Skin epidermis (tissue), 12 donors: Measurements from ENCODE around the gene KAT6B.

Experiments
- H3K27ac ChIP-seq, 21 experiments: fragments of 200-600 bp; sonication (generic) in 11 of 21; one replicate each; pipeline ENCODE4 v1.5.0; 2020; ENCODE audit warnings: mild to moderate bottlenecking in 3 of 21, inconsistent platforms in 2 of 21, moderate library complexity in 2 of 21
- H3K4me3 ChIP-seq, 7 experiments: fragments of 200-600 bp; sonication (generic) in 2 of 7; one replicate each; pipeline ENCODE4 v1.5.0; 2020; ENCODE audit warnings: inconsistent platforms in 2 of 7, mild to moderate bottlenecking in 2 of 7, moderate library complexity in 1 of 7

KAT6B gene

GRCh38 chr10:74994854-74995253 lies 168.5 kb downstream of the KAT6B start:
- H3K27ac ChIP-seq = no peak overlapping the region
- no peak overlapping the region for H3K4me3 ChIP-seq

DNA sequence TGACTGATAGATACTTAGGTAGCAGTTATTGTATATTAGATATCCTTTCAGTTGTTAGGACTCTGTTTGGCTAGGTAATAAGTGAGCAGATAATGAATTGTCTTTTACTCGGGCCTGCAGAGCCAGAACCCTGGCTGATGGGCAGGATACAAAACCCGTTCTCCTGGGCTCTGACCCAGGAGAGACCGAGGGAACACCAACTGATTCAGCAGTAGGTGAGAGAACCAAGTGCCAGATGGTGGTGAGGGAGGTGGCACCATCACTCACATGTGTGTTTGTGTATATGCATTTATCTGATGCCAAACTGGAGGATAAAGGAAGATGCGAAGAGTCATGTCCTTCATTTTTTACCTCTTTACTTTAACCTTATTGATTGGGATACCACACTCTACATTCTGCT lies 169.4 kb downstream of the KAT6B start:
- H3K27ac ChIP-seq = no peak overlapping the region
- H3K4me3 ChIP-seq = no peak overlapping the region

- H3K4me3 ChIP-seq = no peak overlapping the region
- H3K27ac ChIP-seq = no peak overlapping the region
Measured at GRCh38 chr10:74997163-74997562, 170.8 kb downstream of the KAT6B start.

DNA sequence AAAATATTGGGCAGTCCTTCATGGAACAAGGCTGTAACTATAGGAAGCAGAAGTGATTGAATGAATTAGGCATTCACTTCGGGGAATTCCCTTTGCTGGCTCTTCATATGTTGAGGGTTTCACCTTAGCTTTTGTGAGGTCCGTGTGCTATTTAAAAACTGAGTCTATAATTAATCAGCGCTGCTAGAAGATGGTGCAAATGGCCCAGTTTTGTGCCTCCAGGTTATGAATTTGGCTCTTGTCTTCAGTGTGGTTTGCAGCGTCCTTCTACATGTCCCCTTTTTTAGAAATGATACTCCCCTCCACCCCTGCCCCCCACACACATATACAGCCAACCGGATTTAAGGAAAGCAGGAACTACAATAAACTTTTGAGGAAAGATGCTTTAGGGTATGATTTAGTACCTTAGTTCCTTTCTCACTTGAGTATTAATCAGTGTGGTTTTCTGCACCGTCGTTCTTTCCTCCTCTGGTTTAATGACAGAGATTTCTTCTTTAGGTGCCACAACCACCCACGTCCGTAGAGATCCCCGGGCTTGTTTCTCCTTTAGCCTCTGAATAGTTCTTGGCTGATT lies 174.4 kb downstream of the KAT6B start:
- Histone ChIP-seq H3K27ac (no peak overlapping the region), H3K4me3 (no peak overlapping the region)

DNA sequence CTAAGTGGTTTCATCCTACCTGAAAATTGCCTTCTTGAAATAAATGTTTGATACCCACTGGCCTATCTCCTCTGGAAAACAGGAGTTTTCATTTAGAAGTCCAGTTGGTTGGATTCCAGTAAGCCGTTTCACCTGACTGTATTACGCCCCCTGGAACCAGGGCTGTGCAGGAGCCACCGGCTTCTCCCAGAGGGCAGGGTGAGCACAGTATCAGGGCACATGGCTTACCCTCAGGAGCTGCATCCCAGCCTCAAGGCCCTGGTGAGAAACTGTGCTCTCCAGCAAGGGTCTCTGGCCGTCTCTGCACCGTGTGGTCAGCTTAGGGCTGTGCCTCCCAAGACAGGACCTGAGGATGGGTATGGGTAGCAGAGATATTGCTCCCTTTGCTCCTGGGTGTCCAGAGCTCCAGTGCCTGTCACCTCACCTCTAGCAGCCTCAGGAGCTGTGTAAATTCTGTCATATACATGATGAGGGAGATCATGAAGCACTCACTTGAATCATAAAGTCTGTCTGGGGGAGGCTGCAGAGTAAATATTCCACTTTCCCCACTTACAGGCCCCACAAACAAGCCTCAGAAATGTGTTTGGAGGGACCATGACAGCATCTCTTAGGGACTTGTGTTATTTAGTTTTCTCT lies 175.4 kb downstream of the KAT6B start:
- Histone ChIP-seq H3K27ac (no peak overlapping the region), H3K4me3 (no peak overlapping the region)

DNA sequence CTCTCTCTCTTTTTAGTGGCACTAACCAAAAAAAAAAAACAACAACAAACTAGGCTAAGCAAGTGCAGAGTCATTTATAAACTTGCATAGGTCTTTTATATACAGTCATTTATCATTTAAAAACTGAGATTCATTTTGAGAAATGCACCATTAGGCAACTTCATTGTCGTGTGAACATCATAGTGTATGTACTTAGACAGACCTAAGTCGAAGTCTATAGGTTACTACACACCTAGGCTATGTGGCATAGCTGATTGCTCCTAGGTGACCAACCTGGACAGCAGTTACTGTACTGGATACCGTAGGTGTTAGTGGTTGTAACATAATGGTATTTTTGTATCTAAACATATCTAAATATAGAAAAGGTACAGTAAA lies 175.9 kb downstream of the KAT6B start:
- Histone ChIP-seq H3K27ac (no peak overlapping the region), H3K4me3 (no peak overlapping the region)

DNA sequence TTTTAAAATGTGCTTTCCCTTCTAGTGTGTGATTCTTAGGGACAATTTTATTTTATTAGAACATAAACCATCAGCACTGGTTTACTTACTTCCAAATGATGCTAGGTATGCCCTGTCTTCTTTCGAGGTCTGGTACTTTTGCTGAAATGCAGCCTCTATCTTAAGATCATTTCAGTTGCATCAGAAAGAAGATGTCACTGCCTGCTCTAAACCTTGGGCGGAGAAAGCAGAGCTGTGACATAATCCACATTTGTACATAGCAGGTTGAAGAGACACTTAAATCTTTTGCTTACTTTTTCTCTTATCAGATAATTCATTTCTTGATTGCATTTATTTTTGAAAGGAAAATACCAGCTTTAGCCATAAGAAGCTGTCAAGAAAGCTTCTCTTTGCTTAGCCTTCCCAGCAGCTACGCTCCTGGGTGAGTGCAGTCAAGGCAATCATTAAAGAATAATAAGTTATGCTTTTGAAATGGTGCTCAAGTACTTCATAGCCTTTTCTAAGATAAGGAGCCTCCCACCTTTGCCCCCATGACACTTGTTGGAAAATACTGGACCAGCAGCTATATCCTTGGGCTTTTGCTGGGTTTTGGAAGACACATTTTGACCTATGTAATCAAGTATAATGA lies 176.7 kb downstream of the KAT6B start:
- Histone ChIP-seq H3K27ac (no peak overlapping the region), H3K4me3 (no peak overlapping the region)

DNA sequence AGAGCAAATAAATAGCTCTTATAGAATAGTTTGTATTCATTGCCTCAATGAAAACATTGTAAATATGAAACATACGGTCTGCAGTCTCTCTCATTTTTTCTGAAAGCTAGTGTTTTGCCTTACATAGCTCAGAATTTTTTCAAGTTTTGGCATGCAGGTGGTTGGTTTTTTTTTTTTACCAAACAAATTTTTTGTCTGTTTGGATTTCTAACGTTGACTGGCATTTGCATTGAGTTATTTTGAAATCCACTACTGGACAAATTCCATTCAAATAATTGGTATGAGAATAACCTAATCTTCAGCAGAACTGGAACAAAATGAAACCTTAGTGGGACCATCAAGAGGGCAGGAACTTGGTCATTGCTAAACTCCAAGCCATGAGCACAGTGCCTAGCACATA lies 177.5 kb downstream of the KAT6B start:
- no peak overlapping the region for H3K4me3 ChIP-seq

DNA sequence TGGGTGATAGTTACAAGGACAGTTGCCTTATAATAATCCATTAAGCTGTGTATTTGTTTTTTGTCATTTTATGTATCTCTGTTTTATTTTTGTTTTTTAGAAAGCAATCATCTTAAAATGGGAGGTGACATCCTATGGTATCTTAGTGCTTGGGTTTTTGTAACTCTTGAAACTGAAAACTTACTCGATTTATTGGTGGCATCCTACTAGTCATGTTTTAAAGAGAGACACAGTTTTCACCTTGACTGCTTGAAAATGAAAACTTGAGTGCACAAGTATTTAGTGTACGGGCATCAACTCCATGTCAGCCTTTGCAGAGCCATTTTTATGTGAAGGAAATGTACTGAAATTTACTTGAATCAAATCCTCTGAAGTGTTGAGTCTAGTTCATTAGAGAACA lies 181.2 kb downstream of the KAT6B start:
- no peak overlapping the region for H3K4me3 ChIP-seq
- H3K27ac ChIP-seq = no peak overlapping the region

More for the DNA sequence above, 177.5 kb downstream of the KAT6B start:
- no peak overlapping the region for H3K27ac ChIP-seq

GRCh38 chr10:75008952-75009351 lies 182.6 kb downstream of the KAT6B start:
- H3K27ac ChIP-seq = no peak overlapping the region

GRCh38 chr10:75009426-75009825 lies 183.0 kb downstream of the KAT6B start:
- H3K4me3 ChIP-seq = no peak overlapping the region
- H3K27ac ChIP-seq = no peak overlapping the region

More at GRCh38 chr10:75008952-75009351, 182.6 kb downstream of the KAT6B start:
- H3K4me3 ChIP-seq = no peak overlapping the region

DNA sequence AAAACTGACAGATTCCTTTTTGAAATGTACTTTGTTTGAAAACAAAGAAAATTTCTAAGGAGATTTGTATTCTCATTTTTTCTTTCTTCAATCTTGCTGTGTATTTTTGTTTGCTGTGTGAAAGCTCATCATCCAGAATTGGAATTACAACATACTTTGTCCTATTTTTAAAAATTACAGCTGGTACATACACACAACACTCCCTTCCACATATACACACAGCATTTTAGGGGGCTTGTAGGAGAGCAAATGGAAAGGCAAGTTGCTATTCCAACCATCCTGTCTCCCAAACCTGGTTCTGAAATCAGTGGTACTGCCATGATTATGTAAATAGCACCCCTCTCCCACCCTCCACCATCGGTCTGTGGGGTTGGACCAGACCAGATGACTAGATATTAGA lies 184.0 kb downstream of the KAT6B start:
- Histone ChIP-seq H3K27ac (no peak overlapping the region), H3K4me3 (no peak overlapping the region)

DNA sequence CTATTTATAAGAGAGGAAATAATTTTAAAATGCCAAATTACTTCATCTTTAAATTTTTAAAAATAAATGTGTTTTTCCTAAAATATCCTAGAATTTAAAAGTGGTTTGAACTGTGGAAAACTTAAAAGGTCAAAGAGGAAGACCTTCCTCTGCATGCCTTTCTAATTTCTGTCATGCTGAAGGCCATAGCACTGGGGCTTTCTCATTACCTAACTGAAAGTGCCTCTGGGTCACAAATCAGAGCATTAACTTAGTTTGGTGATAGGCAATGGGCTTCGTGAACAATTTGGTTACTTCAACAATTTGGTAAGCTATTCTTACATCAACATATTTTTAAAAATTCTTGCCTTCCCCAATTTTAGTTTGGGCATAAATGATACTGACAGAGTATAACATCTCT lies 184.8 kb downstream of the KAT6B start:
- H3K27ac ChIP-seq = no peak overlapping the region

DNA sequence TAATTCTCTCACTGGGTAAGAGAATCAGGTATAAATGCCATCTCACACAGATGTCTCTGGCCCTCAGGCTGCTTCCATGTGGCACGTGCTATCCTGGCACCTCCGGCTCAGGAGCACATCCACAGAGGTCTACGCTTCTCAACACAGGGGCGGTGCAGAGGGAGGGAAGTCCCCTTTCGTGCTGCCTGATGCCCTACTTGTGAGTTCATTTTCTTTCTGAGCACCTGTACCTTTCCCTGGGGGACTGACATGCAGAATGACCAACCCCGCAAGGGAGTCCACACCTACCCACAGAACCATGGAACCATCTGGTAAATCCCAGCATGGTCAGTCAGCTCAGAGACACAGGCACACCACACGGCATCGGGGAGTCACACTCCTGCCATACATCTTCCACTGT lies 186.1 kb downstream of the KAT6B start:
- no peak overlapping the region for H3K4me3 ChIP-seq
- H3K27ac ChIP-seq = no peak overlapping the region

More for the DNA sequence above, 184.8 kb downstream of the KAT6B start:
- no peak overlapping the region for H3K4me3 ChIP-seq

DNA sequence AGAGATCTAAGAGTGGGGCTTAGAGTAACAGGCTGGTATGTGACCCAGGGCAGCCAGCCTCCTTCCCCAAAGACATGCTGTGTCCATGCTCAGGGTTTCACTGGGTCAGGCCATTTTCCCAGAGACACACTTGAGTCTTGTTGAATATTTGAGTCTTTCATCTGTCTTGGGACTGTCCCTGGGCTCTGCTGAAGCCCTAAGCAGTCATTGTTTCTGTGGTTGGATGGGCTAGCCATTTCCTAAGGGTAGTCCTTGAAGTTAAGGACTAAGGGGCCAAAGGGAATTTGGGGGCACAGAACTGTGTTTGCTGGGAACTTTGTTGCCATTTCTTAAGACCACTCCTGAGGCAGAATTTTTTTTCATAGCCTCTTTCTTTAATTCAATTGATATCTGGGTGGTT lies 186.6 kb downstream of the KAT6B start:
- H3K27ac ChIP-seq = no peak overlapping the region
- H3K4me3 ChIP-seq = no peak overlapping the region

DNA sequence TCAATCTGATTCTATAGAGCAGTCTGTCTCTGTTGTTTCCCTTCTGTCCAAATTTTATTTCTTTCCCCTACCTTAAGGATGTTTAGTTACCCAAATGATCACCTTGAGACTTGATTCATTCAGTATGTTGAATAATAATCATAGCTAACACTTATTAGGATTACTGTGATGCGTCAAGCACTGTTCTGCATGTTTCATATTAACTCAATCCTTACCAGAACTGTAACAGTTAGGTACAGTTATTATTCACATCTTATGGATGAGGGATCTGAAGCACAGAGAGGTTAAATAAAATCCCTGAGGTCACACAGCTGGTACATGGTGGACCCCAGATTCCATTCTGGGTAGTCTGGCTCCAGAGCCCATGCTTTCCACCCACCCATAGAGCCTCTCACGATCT lies 187.1 kb downstream of the KAT6B start:
- H3K4me3 ChIP-seq = no peak overlapping the region
- H3K27ac ChIP-seq = peak overlapping the region in 1 of 21 experiments; percentile 26

DNA sequence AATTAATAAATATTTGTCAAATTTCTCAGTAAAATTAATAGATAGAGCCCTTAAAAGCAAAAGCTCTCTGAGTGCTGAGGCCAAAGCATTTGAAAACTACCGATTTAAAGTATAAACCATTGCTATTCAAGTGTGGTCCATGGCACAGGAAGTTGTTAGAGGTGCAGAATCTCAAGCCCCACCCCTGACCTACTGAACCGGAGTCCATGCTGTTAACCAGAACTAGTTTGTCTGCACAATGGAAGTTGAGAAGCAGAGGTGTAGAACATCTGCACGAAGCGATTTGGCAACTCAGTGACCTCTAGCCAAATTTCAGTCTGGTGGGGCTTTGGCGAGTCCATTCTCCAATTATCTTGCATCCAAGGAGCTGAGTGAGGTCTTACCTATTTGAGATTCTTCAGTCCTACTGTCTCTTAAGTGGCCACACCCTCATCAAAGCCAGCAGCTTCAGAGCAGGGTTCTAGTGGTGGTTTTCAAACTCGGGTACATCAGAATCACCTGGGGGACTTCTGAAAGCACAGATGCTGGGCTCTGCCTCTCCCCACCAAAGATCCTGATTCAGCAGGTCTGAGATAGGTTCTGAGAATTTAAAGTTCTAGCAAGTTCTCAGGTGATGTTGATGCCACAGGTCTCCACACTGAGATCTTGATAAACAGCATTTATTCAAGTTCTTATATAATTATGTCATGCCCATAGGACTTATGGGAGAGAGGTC lies 188.3 kb downstream of the KAT6B start:
- Histone ChIP-seq H3K4me3 (no peak overlapping the region), H3K27ac (no peak overlapping the region)

GRCh38 chr10:75015442-75015841 lies 189.0 kb downstream of the KAT6B start:
- H3K27ac ChIP-seq = no peak overlapping the region

DNA sequence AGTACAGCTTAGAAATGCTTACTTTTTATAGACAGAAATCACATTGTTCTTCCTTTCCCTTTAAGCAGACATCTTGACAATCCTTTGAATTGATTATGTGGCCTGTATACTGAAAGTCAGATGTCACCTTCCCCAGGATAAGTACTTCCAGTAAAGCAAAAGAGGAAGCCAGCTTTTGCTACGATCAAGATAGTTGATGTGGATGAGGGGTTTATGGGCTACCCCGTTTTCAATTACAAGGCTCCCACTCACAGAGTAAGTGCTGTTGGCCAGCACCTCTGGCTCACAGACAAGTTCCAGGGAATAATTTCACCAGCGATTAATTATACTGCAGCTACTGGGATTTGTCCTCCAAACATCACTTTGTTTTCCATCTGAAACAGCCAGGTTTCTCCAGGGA lies 189.9 kb downstream of the KAT6B start:
- no peak overlapping the region for H3K4me3 ChIP-seq
- no peak overlapping the region for H3K27ac ChIP-seq

More at GRCh38 chr10:75015442-75015841, 189.0 kb downstream of the KAT6B start:
- no peak overlapping the region for H3K4me3 ChIP-seq

DNA sequence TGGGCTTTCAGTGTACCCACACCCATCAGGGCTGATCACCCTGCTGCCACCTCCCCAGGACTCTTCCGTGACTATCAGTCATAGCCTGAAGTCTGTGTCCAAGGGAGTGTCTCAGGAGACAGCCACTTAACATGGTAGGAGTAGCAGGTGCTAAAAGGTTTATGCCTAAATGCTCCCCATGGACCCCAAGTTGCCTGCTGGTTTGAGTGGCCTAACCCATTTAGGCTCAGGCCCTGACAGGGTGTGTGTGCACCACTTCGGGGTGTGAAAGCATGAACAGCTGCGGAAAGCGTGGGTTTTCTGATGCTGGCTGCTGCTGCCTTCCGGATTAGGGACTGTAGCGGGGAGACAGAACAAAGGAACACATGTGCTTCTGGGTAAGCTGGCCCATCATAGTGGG lies 191.9 kb downstream of the KAT6B start:
- no peak overlapping the region for H3K4me3 ChIP-seq

More for the DNA sequence above, 191.9 kb downstream of the KAT6B start:
- no peak overlapping the region for H3K27ac ChIP-seq
